22Rv1 (cell line): ENCODE results near the gene PARP9.
A peak's percentile ranks its signal among the peaks of the same experiment; 100 is the strongest.

ENCODE experiments used
- ZFX ChIP-seq: fragments of 450-650 bp; IDR thresholded peaks from 2 replicates; pipeline ENCODE4 v1.6.1; 2017; ENCODE audit warnings: antibody characterized with exemption, borderline replicate concordance
- TF ChIP-seq, protein P1 (sequence below): fragments of 450-650 bp; IDR thresholded peaks from 2 replicates; pipeline ENCODE4 v1.5.1; 2017; ENCODE audit warnings: mild to moderate bottlenecking

DNA sequence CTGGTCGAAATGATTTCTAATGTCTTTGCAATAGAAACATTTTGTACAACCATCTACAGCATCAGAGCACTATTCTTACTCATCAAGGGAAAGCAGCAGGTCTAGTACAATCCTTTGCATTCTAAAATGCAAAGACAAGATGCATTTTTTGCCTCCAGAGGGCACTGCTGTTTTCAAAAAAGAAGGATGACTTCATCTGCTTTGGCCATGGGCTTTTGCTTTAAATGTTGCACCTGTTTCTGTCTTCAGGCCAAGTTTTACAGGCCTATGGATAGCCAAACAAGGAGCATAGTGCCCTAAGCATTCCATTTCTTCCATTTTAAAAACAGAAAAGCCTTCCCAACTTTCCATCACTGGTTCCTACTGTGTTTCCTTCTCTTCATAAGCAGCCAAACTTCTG is 3.4 kb downstream of the PARP9 start:
- TF ChIP-seq, protein P1, sequence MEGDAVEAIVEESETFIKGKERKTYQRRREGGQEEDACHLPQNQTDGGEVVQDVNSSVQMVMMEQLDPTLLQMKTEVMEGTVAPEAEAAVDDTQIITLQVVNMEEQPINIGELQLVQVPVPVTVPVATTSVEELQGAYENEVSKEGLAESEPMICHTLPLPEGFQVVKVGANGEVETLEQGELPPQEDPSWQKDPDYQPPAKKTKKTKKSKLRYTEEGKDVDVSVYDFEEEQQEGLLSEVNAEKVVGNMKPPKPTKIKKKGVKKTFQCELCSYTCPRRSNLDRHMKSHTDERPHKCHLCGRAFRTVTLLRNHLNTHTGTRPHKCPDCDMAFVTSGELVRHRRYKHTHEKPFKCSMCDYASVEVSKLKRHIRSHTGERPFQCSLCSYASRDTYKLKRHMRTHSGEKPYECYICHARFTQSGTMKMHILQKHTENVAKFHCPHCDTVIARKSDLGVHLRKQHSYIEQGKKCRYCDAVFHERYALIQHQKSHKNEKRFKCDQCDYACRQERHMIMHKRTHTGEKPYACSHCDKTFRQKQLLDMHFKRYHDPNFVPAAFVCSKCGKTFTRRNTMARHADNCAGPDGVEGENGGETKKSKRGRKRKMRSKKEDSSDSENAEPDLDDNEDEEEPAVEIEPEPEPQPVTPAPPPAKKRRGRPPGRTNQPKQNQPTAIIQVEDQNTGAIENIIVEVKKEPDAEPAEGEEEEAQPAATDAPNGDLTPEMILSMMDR = peak; percentile 77
- no peak for TF ChIP-seq ZFX
